DMS 273 (cell line): Measurements from ENCODE around the gene PRSS57.
"Not testable (repeated sequence)": the region's sequence is repeated elsewhere in the genome, so short reads cannot be mapped to it uniquely, and the experiment has no call there.

Experiments
- DNase-seq: peaks from one replicate; lab custom pipeline; 2025; ENCODE audit not compliant: unreplicated experiment; lab: John Stamatoyannopoulos, UW

PRSS57 gene

DNA sequence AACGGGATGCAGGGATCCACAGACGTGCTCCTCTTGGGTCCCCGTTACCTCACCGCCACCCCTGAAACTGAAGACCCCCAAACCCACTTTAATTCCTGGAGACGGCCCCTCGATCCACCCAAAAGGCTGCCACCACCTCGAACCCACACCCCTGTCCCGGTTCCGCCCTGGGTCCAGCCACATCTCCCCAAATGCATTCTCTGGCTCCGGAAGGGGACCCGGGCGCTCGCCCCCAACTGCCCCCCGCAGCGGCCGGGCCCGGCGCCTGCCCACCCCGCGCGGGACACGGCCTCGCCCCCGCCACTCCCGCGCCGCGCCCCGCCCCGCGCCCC is 19.3 kb downstream of the PRSS57 start:
- no peak for DNase-seq

- no peak for DNase-seq
Observed at GRCh38 chr19:674282-675151, 20.7 kb downstream of the PRSS57 start.

DNA sequence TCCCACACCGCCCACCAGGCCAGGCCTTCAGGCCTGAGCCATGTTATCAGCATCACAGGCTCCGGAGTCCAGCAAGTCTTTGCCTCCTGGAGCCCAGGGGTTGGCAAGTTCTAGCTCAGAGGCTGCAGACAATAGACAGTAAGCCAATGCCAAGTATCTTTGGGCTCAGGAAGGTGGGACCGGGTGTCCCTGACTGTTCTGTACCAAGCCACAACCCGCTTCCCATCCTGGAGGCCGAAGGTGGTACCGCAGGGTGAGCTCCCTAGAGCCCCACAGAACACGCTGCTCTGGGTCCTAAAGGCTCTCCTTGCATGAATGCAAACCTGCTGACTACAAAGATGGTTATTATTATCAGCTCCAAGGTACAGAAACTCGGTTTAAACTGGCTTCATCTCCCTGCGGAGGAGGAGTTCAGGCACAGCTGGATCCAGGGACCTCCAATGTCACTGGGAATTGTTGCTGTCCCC is 24.6 kb downstream of the PRSS57 start:
- peak; percentile 48 for DNase-seq

DNA sequence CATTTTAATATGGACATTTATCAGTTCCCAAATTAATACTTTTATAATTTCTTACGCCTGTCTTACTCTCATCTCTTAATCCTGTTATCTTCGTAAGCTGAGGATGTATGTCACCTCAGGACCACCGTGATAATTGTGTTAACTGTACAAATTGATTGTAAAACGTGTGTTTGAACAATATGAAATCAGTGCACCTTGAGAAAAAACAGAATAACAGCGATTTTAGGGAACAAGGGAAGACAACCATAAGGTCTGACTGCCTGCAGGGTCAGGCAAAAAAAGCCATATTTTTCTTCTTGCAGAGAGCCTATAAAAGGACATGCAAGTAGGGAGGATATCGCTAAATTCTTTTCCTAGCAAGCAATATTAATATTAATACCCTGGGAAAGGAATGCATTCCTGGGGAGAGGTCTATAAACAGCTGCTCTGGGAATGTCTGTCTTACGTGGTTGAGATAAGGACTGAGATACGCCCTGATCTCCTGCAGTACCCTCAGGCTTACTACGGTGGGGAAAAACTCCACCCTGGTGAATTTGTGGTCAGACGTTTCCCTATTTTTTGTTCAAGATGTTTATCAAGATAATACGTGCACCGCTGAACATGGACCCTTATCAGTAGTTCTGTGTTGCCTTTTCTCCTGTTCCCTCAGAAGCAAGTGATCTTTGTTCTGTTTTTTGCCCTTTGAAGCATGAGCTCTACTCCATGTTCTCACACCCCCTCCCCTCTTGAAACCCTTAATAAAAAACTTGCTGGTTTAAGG is 26.4 kb downstream of the PRSS57 start:
- not testable (repeated sequence) for DNase-seq

DNA sequence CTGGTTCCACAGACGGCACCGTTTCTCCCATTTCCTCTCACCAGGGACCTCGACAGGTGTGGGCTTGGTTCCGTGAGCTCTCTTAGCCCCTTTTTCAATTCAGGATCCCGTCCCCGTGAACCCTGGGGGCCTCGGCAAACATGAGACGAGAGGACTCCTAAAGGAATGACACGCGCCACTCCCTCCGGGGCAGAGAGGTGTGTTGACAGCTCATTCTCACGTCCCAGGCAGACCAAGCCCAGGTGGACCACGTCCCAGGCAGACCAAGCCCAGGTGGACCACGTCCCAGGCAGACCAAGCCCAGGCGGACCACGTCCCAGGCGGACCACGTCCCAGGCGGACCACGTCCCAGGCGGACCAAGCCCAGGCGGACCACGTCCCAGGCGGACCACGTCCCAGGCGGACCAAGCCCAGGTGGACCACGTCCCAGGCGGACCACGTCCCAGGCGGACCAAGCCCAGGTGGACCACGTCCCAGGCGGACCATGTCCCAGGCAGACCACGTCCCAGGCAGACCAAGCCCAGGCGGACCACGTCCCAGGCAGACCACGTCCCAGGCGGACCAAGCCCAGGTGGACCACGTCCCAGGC is 28.2 kb downstream of the PRSS57 start:
- not testable (repeated sequence) for DNase-seq

DNA sequence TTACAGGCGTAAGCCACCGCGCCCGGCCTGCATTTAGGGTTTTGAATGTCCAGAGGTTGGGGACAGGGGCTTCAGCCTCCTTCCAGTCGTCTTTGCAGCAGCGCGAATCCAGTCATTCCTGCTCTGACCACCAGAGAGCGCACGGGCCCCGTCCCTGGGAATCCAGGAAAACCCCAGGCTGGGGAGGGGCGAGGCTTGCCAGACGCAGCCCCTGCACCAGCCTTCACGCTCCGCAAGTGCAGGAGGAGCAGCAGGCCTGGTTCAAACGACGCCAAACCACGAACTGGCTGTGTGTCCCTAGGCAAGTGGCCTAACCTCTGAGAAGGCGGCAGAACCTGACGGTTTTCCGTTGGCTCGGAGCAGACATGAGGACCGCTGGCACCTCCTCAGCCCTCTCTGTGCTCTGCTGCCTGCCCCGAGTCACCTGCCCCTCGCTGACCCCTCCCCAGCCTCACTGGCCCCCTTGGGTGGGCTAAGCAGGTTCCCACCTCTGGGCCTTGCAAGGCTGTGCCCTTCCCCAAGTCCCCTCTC is 30.3 kb downstream of the PRSS57 start:
- DNase-seq, result peak; percentile 95

DNA sequence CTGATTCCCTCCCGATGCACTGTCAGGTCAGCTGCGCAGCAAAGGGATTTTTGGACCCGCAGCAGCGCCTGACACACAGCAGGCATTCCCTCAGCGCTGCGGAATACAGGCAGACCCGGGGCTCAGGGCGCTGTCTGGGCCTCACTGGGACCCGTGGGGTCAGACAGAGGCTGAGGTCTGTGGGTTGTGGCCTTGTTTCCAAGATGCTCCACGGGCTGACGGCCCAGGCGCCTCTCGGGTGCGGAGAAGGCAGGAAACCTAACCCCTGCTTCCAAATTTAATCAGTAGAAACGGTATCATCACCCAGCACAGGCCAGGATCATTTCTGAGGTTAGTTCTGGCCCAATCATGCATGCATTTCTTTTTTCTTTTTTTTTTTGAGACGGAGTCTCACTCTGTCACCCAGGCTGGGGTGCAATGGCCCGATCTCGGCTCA is 31.6 kb downstream of the PRSS57 start:
- DNase-seq, result no peak

DNA sequence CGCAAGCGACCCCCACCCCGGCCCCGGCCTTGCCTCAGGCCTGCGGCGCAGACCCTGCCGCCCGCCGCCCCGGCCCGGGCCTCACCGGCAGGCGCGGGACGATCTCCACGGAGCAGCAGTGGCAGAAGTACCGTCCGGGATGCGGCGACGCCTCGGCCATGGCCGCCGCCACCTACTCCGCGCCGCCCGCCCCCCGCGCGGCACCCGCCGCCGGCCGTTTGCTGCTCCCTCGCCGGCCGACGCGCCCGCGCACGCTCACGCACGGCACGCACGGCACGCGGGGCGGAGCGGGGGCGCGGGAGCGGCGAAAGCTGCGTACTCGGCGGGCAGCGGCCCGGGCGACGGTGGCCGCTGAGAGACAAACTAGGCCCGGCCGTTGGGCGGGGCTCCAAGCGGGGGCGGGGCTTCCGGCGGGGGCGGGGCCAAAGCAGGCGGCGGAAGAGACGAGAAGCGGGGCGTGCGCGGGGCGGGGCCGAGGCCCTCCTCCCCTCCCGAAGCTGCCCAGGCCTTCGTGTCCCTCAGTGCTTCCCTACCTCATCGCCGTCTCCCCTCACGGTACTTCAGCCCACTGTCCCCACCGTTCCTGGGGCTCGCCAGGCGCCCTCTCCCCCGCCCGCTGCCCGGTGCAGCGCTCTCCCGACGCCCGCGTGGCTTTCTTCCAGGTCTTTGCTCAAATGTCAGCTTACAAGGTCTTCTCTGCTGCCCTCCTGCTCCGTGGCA is 32.1 kb downstream of the PRSS57 start, which contains the start of gene RNF126:
Gene RNF126, minus strand, starts transcription at position 253 of the 720 bp plus-strand sequence. Its CDS starts 93 bp downstream, at position 160.
- peak; percentile 98 for DNase-seq

DNA sequence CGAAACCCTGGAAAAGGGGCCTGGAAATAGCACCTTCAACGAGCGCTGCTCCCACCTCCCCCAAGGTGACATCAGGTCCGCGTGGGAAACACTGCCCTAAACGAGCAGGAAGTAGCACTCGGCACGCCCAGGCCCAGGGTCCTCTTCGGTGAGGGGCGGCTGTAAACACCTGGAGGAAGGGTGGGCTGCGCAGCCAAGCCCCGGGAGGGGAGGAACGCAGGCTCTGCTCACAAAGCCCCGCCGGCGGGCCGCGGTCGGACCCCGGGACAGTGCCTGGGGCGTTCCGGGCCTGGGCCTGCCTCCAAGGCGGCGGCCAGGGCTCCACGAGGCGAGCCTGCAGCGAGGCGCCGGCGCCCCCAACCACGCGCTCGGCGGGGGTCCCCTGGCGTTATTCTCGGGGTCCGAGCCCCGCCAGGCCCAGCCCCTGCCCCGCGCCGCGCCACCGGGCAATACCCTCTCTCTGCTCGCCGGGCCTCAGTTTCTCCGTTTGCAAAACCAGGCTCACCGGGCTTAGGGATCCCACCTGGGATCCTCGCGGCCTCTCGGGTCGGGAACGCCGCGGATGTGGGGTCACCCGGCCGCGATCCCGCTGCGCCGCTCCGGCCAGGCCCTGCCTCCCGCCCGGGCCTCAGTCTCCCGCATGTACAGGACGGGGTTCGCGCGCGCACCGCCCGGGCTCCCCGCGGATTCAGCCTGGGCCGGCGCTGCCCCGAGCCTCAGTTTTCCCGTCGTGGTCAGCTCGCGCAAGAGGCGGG is 32.9 kb downstream of the PRSS57 start:
- peak; percentile 74 for DNase-seq

DNA sequence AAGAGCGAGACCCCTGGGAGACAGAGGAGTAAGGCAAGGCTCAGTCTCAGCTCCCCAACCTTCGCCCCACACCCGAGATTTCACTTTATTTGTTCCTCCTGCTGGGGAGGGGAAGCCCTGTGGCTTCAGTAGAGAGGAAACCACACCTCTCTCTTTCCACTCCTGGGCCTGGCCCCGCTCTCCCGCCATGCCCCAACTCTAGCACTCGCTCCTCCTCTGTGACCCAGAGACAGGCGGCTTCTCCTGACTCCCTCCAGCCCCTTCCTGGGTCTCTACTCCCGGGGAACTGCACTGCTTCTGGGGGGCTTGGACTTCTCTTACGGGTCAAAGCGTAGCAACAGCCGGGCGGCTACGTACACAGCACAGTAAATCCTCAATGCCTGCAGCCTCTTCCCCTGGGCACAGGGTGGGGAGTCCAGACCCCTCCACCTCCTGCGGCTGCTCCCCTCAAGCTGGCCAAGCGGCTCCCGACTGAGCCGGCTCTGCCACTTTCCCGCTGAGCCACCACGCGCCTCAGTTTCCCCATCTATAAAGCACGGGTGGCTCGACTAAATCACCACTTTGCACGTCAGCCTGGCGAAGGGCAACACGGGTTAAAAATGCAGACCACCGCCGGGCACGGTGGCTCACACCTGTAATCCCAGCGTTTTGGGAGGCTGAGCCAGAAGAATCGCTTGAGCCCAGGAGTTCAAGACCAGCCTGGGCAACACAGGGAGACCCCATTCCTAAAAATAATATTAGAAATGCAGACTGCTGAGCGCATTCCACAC is 33.6 kb downstream of the PRSS57 start:
- DNase-seq, result peak; percentile 45

- DNase-seq, result no peak
Observed at GRCh38 chr19:660793-661426, 34.3 kb downstream of the PRSS57 start.

DNA sequence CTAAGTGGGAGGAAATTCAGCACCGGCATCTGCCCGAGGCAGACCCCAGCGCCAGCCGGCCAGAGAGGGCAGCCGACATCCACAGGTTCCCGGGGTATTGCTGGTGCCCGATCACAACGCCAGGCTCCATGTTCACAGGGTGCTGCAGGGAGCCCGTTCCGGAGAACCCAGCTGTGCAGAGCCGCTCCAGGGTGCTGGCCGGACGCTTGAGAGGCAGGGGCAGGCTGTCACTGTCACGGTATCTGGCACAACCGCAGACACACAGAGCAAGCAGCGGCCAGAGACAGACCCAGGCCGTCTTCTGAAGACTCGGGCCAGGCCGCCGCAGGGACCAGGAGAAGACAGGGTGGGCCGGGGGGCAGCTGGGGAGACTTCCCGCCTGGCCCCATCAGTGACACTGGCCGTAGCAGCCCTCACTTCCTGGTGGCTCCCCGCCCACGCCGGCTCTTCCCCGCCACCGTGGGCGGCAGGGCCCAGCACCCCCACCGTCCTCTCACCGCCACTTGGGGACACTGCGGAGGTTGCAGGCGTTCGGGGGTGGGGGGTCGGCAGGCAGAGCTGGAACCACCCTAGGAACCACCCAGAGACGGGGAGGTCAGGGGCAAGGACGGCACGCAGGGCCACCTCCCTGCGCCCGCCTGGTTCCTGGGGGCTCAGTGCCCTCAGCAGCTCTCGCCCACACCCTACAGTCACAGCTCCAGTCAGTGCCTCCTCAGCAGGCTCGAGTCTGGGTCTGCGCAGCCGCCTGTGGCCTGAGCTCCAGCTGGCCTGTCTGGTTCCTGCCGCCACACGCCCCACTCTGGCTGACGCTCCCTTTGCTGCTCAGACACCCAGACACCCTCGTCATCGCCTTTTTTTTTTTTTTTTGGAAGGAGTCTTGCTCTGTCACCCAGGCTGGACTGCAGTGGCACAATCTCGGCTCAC is 36.1 kb downstream of the PRSS57 start:
- DNase-seq, result no peak

DNA sequence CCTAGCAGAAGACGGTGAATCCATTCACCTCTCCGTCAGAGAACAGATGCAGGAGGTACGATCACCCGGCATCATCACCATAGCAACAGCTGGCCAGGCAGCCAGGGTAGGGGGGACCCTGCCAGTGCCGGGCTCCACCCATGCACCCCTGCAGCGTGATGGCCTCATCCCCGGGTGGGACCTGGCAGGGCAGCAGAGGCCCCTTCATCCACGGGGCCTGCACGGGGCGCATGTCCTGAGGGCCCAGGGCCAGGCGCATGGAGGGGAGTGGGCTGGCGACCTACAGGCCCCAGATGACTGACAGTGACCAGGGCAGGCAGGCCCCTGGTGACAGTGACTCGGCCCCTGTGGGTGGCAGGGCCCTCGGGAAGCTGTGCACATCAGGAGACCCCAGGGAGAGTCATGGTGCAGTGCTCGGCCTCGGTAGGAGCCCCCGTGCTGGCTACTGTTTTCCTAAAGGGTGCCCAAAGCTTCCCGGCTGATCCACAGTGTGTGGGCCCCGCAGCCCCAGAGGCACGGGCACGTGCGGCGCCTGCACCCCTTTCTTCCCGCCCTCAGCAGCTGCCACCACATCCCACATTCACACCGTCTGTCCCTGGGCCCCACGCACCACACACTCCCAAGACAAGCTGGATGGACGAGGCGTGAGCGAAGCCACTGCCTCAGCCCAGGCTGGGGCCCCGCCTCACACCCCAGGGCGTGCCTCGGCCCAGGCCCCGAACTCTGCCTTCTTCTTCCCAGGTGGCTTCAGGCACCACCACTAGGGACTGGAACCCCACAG is 37.0 kb downstream of the PRSS57 start:
- DNase-seq, result no peak

GRCh38 chr19:657611-658010 is 37.6 kb downstream of the PRSS57 start:
- no peak for DNase-seq

- DNase-seq, result no peak
Observed at GRCh38 chr19:656751-657559, 38.3 kb downstream of the PRSS57 start.

DNA sequence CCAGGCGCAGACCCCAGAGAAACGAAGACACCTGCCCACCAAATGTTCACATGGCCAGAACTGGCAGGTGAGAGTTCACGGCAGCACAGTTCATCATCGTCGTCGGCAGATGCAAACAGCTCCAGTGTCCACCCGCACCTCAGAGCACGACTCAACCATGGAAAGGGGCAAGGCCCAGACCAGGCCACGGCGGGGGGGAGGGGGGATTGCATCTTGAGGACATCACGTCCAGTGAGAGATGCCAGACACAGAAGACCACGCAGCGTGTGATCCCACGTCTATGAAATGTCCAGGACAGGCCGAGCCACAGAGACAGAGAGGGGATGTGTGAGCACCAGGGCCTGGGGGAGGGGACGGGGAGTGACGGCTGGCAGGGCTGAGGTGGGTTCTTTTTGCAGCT is 39.6 kb downstream of the PRSS57 start:
- DNase-seq, result no peak
